H9 (cell line): Measurements from ENCODE around the gene MKRN2OS. TPM values are rescaled to one million over a fixed set of nuclear protein-coding genes. Genes with fewer than 3 reads are reported as not detected.

Source experiments
- DNase-seq: peaks from one replicate; pipeline ENCODE4 v3.0.0-alpha.2; 2017
- H2AFZ ChIP-seq: one replicate; pipeline ENCODE4 v1.6.1; 2013; ENCODE audit warnings: mild to moderate bottlenecking, low read length, control low read depth, moderate library complexity
- H2AK5ac ChIP-seq: 2 replicates; pipeline ENCODE4 v1.6.1; 2013; ENCODE audit warnings: low read length, control low read depth, mixed read lengths; ENCODE audit not compliant: insufficient read length
- H2BK120ac ChIP-seq: one replicate; pipeline ENCODE4 v1.6.1; 2013; ENCODE audit warnings: low read depth, mild to moderate bottlenecking, low read length, control low read depth, inconsistent platforms; ENCODE audit not compliant: poor library complexity, severe bottlenecking
- H2BK12ac ChIP-seq: 2 replicates; pipeline ENCODE4 v1.6.1; 2013; ENCODE audit warnings: low read length, control low read depth, mixed read lengths, low read depth; ENCODE audit not compliant: insufficient read length
- H2BK15ac ChIP-seq: 2 replicates; pipeline ENCODE4 v1.6.1; 2013; ENCODE audit warnings: low read depth, low read length, control low read depth
- H2BK20ac ChIP-seq: one replicate; pipeline ENCODE4 v1.6.1; 2013; ENCODE audit warnings: low read depth, mild to moderate bottlenecking, low read length, control low read depth, inconsistent platforms; ENCODE audit not compliant: poor library complexity, severe bottlenecking
- H2BK5ac ChIP-seq: 2 replicates; pipeline ENCODE4 v1.6.1; 2013; ENCODE audit warnings: low read length, control low read depth, mixed read lengths; ENCODE audit not compliant: insufficient read length
- H3K14ac ChIP-seq: 2 replicates; pipeline ENCODE4 v1.6.1; 2013; ENCODE audit warnings: low read length, control low read depth; ENCODE audit not compliant: insufficient read depth
- H3K18ac ChIP-seq: 2 replicates; pipeline ENCODE4 v1.6.1; 2013; ENCODE audit warnings: low read depth, mild to moderate bottlenecking, mixed read lengths, low read length, control low read depth; ENCODE audit not compliant: insufficient read length
- H3K23ac ChIP-seq: 2 replicates; pipeline ENCODE4 v1.6.1; 2013; ENCODE audit warnings: low read length, control low read depth, mixed read lengths, low read depth; ENCODE audit not compliant: insufficient read length
- H3K23me2 ChIP-seq: 2 replicates; pipeline ENCODE4 v1.6.1; 2013; ENCODE audit warnings: low read depth, mild to moderate bottlenecking, mixed read lengths, low read length, control low read depth; ENCODE audit not compliant: insufficient read length, poor library complexity, severe bottlenecking
- H3K27ac ChIP-seq: 2 replicates; pipeline ENCODE4 v1.5.1; 2013; ENCODE audit warnings: low read length, control low read depth, mixed read lengths, low read depth; ENCODE audit not compliant: insufficient read length
- H3K27me3 ChIP-seq: 2 replicates; pipeline ENCODE4 v1.6.1; 2013; ENCODE audit warnings: low read length, control low read depth, inconsistent platforms; ENCODE audit not compliant: insufficient read depth
- H3K4ac ChIP-seq: 2 replicates; pipeline ENCODE4 v1.6.1; 2013; ENCODE audit warnings: low read depth, mild to moderate bottlenecking, control low read depth, inconsistent platforms, low read length, moderate library complexity
- H3K4me1 ChIP-seq: 2 replicates; pipeline ENCODE4 v1.6.1; 2013; ENCODE audit warnings: low read length, control low read depth, inconsistent platforms; ENCODE audit not compliant: insufficient read depth
- H3K4me2 ChIP-seq: 2 replicates; pipeline ENCODE4 v1.6.1; 2013; ENCODE audit warnings: low read length, control low read depth, mixed read lengths; ENCODE audit not compliant: insufficient read length, insufficient read depth
- H3K56ac ChIP-seq: 2 replicates; pipeline ENCODE4 v1.6.1; 2013; ENCODE audit warnings: low read depth, mild to moderate bottlenecking, mixed read lengths, low read length, control low read depth; ENCODE audit not compliant: insufficient read length
- H3K79me1 ChIP-seq: 2 replicates; pipeline ENCODE4 v1.6.1; 2013; ENCODE audit warnings: low read depth, mild to moderate bottlenecking, moderate library complexity, low read length, control low read depth, inconsistent platforms; ENCODE audit not compliant: insufficient read depth, poor library complexity, severe bottlenecking
- H3K79me2 ChIP-seq: 2 replicates; pipeline ENCODE4 v1.6.1; 2013; ENCODE audit warnings: low read length, control low read depth, inconsistent platforms; ENCODE audit not compliant: insufficient read depth
- H3K9ac ChIP-seq: 2 replicates; pipeline ENCODE4 v1.6.1; 2013; ENCODE audit warnings: low read length, control low read depth, mixed read lengths; ENCODE audit not compliant: insufficient read length; ENCODE audit errors: extremely low read depth
- H3K9me3 ChIP-seq: one replicate; pipeline ENCODE4 v1.6.1; 2013; ENCODE audit warnings: low read depth, low read length, inconsistent platforms; ENCODE audit not compliant: control insufficient read depth
- H3T11ph ChIP-seq: one replicate; pipeline ENCODE4 v1.6.1; 2013; ENCODE audit warnings: mild to moderate bottlenecking, low read length, control low read depth, inconsistent platforms
- H4K20me1 ChIP-seq: one replicate; pipeline ENCODE4 v1.6.1; 2013; ENCODE audit not compliant: control insufficient read depth, insufficient read length, insufficient read depth
- H4K5ac ChIP-seq: 2 replicates; pipeline ENCODE4 v1.6.1; 2013; ENCODE audit warnings: low read depth, mild to moderate bottlenecking, mixed read lengths, low read length, control low read depth; ENCODE audit not compliant: insufficient read length
- H4K8ac ChIP-seq: replicated peaks from 2 replicates; pipeline ENCODE4 v1.6.1; 2013; ENCODE audit warnings: low read length, control low read depth, mixed read lengths, low read depth; ENCODE audit not compliant: insufficient read length
- H4K91ac ChIP-seq: 2 replicates; pipeline ENCODE4 v1.6.1; 2013; ENCODE audit warnings: low read depth, mild to moderate bottlenecking, moderate library complexity, mixed read lengths, low read length, control low read depth; ENCODE audit not compliant: insufficient read length
- H3K27ac Mint-ChIP-seq, 3 experiments: 2 replicates in 2 of 3; 3 replicates in 1 of 3; pipeline ENCODE4 v1.8.0; 2020 to 2021; ENCODE audit warnings: mixed read lengths in 3 of 3, mild to moderate bottlenecking in 1 of 3, moderate library complexity in 1 of 3
- H3K27me3 Mint-ChIP-seq: 2 replicates; pipeline ENCODE4 v1.8.0; 2021; ENCODE audit warnings: low read depth, mild to moderate bottlenecking, moderate library complexity, mixed read lengths
- H3K36me3 Mint-ChIP-seq, 3 experiments: 2 replicates in 2 of 3; 3 replicates in 1 of 3; pipeline ENCODE4 v1.8.0; 2020 to 2021; ENCODE audit warnings: low read depth in 3 of 3, mixed read lengths in 3 of 3; ENCODE audit not compliant: insufficient read depth in 1 of 3
- H3K4me1 Mint-ChIP-seq, 2 experiments: 2 replicates each; pipeline ENCODE4 v1.8.0; 2020; ENCODE audit warnings: mixed read lengths in 2 of 2
- H3K4me3 Mint-ChIP-seq, 2 experiments: 2 replicates in 1 of 2; 3 replicates in 1 of 2; pipeline ENCODE4 v1.8.0; 2020 to 2021; ENCODE audit warnings: mild to moderate bottlenecking in 2 of 2, mixed read lengths in 2 of 2, moderate library complexity in 1 of 2
- H3K9me3 Mint-ChIP-seq, 2 experiments: 2 replicates in 1 of 2; 3 replicates in 1 of 2; pipeline ENCODE4 v1.8.0; 2020; ENCODE audit warnings: mild to moderate bottlenecking in 2 of 2, mixed read lengths in 2 of 2, moderate library complexity in 1 of 2
- CTCF ChIP-seq: fragments of 200-600 bp; sonication (generic); conservative IDR thresholded peaks from 3 replicates; pipeline ENCODE4 v1.8.0; 2021; ENCODE audit warnings: antibody characterized with exemption, mild to moderate bottlenecking
- WGBS: extraction: QIAGEN DNeasy Blood & Tissue Kit; methylation state at CpG from one replicate; pipeline ENCODE4 v1.1.7; 2013; ENCODE audit warnings: missing lambda C conversion rate, low lambda C conversion rate, mixed read lengths; ENCODE audit not compliant: insufficient read length; ENCODE audit errors: extremely low coverage; 5-methylcytosine and 5-hydroxymethylcytosine counted together
- total RNA-seq: library from RNA; stranded (reverse); gene quantifications from 2 replicates; pipeline ENCODE4 v1.2.1, GENCODE V29; 2021

The MKRN2OS gene
- total RNA-seq, 1 experiment from 2014 or later: 0.44 TPM

GRCh38 chr3:12507591-12508281 is 37.6 kb downstream of the MKRN2OS start:
- Histone ChIP-seq H4K91ac (no peak overlapping the region), H3K79me1 (no peaks in the 10 kb centered on the region), H3K9ac (no peak overlapping the region), H2BK15ac (no peak overlapping the region), H3K56ac (no peak overlapping the region), H3K18ac (no peak overlapping the region), H3K79me2 (no peaks in the 10 kb centered on the region), H2BK5ac (no peak overlapping the region), H3K27ac (no peak overlapping the region), H2BK20ac (no peak overlapping the region), H4K20me1 (no peaks in the 10 kb centered on the region), H2BK120ac (no peak overlapping the region), H2AFZ (no peak overlapping the region), H3K4me2 (no peak overlapping the region), H4K8ac (no peak overlapping the region), H3K14ac (no peak overlapping the region), H3K23ac (no peak overlapping the region), H3K9me3 (no peaks in the 10 kb centered on the region), H2AK5ac (no peak overlapping the region), H2BK12ac (no peak overlapping the region), H4K5ac (no peak overlapping the region), H3T11ph (no peak overlapping the region), H3K23me2 (no peaks in the 10 kb centered on the region), H3K4me1 (no peaks in the 10 kb centered on the region), H3K27me3 (no peaks in the 10 kb centered on the region), H3K4ac (no peak overlapping the region)
- H3K27ac Mint-ChIP-seq: peak overlapping the region in 2 of 3 experiments; percentile 1 to 55; a peak in 1 of 7 replicates
- H3K4me3 Mint-ChIP-seq: no peak overlapping the region
- no peaks in the 10 kb centered on the region for H3K9me3 Mint-ChIP-seq
- DNase-seq: no peak
- no CpG with 5 or more reads among the region's 8 CpGs for WGBS
- TF ChIP-seq CTCF: no peak
- peaks cover 19 to 34% (median 33%) of the 10 kb centered on the region in 3 experiments; a peak in 6 of 7 replicates for H3K36me3 Mint-ChIP-seq
- H3K27me3 Mint-ChIP-seq: no peaks in the 10 kb centered on the region
- no peaks in the 10 kb centered on the region; a peak in 1 of 4 replicates for H3K4me1 Mint-ChIP-seq
